Pulmonary artery endothelial cell (primary cell): ENCODE results near the gene RP9. TPM values are rescaled to one million over a fixed set of nuclear protein-coding genes. Genes with fewer than 3 reads are reported as not detected.
A peak's percentile ranks its signal among the peaks of the same experiment; 100 is the strongest.

Experiments
- DNase-seq: peaks from one replicate; pipeline ENCODE4 v3.0.0-alpha.2; 2011; ENCODE audit warnings: low read depth, low spot score
- total RNA-seq: library from RNA; depleted of rRNA; stranded (reverse); fragments of >200 nt; gene quantifications from 2 replicates; pipeline ENCODE4 v1.2.3, GENCODE V29; 2014

Gene RP9
- total RNA-seq, 1 donor from 2014 or later = 11.5 TPM

- peak; percentile 80 for DNase-seq
These were observed 46.3 kb downstream of the RP9 start for GRCh38 chr7:33062782-33063443.

- no peak for DNase-seq
These were observed 47.0 kb downstream of the RP9 start, which contains the start of gene NT5C3A for GRCh38 chr7:33062023-33062781. Gene NT5C3A, minus strand, starts transcription at chr7:33062776. Its CDS starts 71 bp downstream, at chr7:33062705.

- DNase-seq = no peak
These were observed 47.8 kb downstream of the RP9 start for GRCh38 chr7:33061282-33061937.

DNA sequence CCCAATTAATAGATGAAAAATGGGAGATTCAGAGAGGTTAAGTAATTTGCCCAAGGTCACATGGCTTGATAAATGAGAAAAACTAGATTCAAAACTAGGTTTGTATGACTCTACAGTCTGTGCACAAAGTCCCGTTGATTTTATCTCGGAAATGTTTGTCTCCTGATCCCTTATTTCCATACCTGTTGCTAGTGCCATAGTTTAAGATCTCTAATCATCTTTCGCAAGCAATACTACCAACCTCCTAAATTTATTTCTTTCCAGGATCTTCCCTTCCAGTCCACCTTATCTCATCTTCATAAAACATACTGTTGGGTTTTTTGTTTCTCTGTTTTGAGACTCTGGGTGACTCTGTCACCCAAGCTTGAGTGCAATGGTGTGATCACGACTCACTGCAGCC, 49.6 kb downstream of the RP9 start:
- DNase-seq = no peak

DNA sequence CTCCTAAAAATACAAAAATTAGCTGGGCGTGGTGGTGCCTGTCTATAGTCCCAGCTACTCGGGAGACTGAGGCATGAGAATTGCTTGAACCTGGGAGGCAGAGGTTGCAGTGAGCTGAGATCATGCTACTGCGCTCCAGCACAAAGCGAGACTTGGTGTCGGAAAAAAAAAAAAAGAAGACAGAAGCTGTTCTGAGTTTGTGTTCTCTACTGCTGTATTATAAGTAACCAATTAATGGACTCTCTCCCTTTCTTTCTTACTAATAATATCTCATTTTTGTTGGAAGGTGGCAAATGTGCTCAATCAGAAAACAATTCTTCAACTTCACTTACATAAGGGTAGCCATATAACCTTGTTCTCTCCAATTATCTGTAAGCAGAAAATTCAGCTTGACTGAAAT, 54.0 kb downstream of the RP9 start:
- no peak for DNase-seq

DNA sequence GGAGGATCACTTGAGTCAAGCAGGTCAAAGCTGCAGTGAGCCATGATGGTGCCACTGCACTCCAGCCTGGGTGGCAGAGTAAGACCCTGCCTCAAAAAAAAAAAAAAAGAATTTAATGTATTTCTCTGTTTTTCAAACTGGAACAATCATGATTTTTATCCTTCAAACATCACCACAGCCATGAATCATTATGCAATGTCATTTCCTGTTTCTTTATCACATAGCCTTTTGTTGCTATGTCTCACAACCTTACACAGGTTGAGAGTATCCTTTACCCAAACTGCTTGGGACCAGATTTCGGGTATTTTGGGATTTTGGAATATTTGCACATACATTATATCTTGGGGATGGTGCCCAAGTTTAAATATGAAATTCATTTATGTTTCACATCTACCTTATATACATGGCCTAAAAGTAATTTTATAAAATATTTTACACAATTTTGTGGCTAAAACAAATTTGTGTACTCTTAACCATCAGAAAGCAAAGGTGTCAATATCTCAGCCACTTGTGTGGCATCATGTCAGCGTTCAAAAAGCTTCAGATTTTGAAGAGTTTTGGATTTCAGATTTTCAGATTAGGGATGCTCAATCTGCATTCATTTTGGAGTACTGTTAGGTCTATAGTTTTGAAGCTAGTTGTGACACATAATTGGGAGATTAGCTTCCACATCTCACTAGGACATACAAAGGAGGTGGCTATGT, 54.8 kb downstream of the RP9 start:
- DNase-seq = peak; percentile 11

GRCh38 chr7:33053721-33054120, 55.5 kb downstream of the RP9 start:
- no peak for DNase-seq

DNA sequence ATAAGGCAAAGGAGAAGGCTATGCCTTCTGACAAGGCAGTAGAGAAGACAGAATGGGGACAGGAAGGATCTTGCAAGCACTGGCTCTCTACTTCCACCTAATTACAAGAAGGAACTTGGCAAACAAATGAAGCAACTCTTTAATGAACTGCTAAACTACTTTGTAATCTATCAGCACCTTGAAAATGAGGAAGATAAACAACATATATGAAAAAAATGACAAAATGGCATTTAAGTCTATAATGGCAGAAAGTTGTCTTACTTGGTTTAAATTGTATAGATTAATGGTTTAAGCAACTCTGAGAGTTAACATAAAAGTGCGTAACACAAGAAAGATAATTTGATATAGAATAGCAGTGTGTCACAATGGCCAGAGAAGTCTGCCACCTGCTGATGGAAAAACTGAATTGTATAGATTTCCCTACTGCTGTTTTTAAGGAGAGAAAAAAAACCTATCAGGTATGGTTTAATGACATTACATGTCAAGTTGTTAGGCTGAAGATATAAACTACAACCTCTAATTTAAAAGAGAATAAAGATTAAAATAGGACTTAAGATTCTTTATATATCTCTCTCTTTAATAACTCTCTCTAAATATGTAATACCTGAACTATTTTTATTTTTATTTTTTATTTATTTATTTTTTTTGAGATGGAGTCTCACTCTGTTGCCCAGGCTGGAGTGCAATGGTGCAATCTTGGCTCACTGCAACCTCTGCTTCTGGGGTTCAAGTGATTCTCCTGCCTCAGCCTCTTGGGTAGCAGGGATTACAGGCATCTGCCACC, 58.5 kb downstream of the RP9 start:
- DNase-seq = peak; percentile 24

- no peak for DNase-seq
These were observed 60.5 kb downstream of the RP9 start for GRCh38 chr7:33048704-33049103.

DNA sequence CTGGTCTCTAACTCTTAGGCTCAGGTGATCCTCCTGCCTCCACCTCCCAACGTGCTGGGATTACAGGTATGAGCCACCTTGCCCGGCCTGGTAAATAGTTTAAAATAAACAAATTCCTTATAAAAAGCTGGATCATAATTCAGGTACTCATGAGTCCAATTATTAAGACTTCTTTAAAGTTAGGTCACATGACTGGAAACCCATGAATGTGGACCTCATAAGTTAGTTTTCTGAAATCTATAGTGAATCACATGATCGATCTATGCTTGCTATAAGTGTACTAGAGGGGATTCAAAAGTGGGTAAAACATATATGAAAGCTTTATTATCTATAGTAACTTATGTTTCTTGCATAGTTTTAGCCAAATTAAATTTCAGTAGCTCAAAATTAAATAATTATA, 60.9 kb downstream of the RP9 start:
- no peak for DNase-seq

DNA sequence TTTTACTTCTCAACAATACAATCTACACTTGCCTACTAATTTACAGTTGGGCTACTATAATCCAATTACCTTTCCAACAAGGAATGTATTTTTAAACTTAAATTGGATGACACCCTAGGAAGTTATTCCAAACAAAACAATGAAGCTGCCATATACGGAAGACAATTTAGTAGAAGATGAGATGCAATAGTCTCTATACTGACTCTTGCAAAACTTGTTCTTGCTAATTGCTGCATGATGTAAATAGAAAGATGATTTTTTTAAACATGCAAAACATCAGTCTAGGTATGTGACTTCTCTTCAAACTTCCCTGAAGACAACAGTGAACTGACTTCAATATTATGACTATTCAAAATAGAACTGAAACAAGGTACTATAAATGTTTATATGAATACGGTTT, 64.2 kb downstream of the RP9 start:
- DNase-seq = no peak

Other genes with a start within 250 kb of the RP9 start
- 49.5 and 59.3 TPM in 2 replicates for gene KBTBD2, start 217.6 kb downstream of the RP9 start, total RNA-seq
- 119 and 144 TPM in 2 replicates for gene FKBP9, start 152.0 kb downstream of the RP9 start, total RNA-seq
- gene NT5C3A, start 46.6 kb downstream of the RP9 start, total RNA-seq = 15.9 and 18.9 TPM in 2 replicates
- gene BBS9, start 20.2 kb upstream of the RP9 start, total RNA-seq = 11.1 and 12.8 TPM in 2 replicates